Type B pancreatic cell (in vitro differentiated cells): ENCODE measurements around the gene GPR42. TPM values are rescaled to one million over a fixed set of nuclear protein-coding genes. Genes with fewer than 3 reads are reported as not detected.
"Not testable (repeated sequence)": the region's sequence is repeated elsewhere in the genome, so short reads cannot be mapped to it uniquely, and the experiment has no call there.

Experiments
- DNase-seq: peaks from one replicate; pipeline ENCODE4 v3.0.0; 2021; ENCODE audit warnings: mixed read lengths; ENCODE audit not compliant: unreplicated experiment; ENCODE audit errors: extremely low spot score
- H3K27ac Mint-ChIP-seq: 2 replicates; pipeline ENCODE4 v1.8.0; 2021; ENCODE audit warnings: mild to moderate bottlenecking, mixed read lengths
- H3K27me3 Mint-ChIP-seq: 2 replicates; pipeline ENCODE4 v1.8.0; 2021; ENCODE audit warnings: mixed read lengths
- H3K36me3 Mint-ChIP-seq: 2 replicates; pipeline ENCODE4 v1.8.0; 2021; ENCODE audit warnings: mixed read lengths
- H3K4me1 Mint-ChIP-seq: one replicate; pipeline ENCODE4 v1.8.0; 2021; ENCODE audit warnings: mixed read lengths; ENCODE audit not compliant: unreplicated experiment
- H3K4me3 Mint-ChIP-seq: 2 replicates; pipeline ENCODE4 v1.8.0; 2021; ENCODE audit warnings: mild to moderate bottlenecking, mixed read lengths
- H3K9me3 Mint-ChIP-seq: 2 replicates; pipeline ENCODE4 v1.8.0; 2021; ENCODE audit warnings: mixed read lengths
- total RNA-seq: library from RNA; stranded (reverse); gene quantifications from 2 replicates; pipeline ENCODE4 v1.2.1, GENCODE V29; 2021; ENCODE audit warnings: low replicate concordance
- TF ChIP-seq, protein P1 (sequence below): fragments of 200-600 bp; sonication (generic); conservative IDR thresholded peaks from 2 replicates; pipeline ENCODE4 v1.5.0; 2021; ENCODE audit warnings: antibody characterized with exemption, mild to moderate bottlenecking

The GPR42 gene
- total RNA-seq, 1 donor from 2014 or later = not detected

DNA sequence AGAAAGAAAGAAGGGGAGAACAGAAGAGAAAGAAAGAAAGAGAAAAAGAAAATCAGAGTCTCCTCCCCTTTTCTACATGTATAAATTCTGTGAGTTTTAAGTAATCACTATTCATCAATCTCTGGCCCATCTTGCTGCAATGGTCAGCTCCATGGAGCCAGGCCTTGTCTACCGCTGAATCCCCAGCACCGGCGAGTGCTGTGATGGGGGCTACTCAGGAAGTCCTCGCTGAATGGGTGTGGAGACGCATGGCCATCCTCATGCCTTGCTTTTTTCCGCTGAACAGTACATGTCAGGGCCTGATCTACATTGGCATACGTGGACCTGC, 29.9 kb downstream of the GPR42 start:
- Mint-ChIP-seq H3K27me3 (no peaks in the 10 kb centered on the region), H3K4me3 (no peak overlapping the region), H3K4me1 (no peaks in the 10 kb centered on the region), H3K27ac (no peak overlapping the region), H3K9me3 (no peaks in the 10 kb centered on the region), H3K36me3 (no peaks in the 10 kb centered on the region)
- TF ChIP-seq, protein P1, sequence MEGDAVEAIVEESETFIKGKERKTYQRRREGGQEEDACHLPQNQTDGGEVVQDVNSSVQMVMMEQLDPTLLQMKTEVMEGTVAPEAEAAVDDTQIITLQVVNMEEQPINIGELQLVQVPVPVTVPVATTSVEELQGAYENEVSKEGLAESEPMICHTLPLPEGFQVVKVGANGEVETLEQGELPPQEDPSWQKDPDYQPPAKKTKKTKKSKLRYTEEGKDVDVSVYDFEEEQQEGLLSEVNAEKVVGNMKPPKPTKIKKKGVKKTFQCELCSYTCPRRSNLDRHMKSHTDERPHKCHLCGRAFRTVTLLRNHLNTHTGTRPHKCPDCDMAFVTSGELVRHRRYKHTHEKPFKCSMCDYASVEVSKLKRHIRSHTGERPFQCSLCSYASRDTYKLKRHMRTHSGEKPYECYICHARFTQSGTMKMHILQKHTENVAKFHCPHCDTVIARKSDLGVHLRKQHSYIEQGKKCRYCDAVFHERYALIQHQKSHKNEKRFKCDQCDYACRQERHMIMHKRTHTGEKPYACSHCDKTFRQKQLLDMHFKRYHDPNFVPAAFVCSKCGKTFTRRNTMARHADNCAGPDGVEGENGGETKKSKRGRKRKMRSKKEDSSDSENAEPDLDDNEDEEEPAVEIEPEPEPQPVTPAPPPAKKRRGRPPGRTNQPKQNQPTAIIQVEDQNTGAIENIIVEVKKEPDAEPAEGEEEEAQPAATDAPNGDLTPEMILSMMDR = no peak
- no peak for DNase-seq

DNA sequence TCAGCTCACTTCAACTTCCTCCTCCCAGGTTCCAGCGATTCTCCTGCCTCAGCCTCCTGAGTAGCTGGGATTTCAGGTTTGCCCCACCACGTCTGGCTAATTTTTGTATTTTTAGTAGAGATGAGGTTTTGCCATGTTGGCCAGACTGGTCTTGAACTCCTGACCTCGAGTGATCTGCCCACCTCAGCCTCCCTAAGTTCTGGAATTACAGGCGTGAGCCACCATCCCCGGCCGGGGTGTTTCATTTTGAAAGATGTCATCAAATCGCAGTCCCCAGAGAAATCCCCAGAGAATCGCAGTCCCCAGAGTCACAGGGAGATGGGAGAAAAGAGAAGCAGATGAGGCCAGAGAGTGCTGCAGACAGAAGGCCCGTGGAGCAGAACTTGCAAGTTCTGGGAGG, 30.5 kb downstream of the GPR42 start:
- H3K9me3 Mint-ChIP-seq, H3K4me1 Mint-ChIP-seq, H3K27ac Mint-ChIP-seq, H3K36me3 Mint-ChIP-seq, DNase-seq, H3K4me3 Mint-ChIP-seq, H3K27me3 Mint-ChIP-seq: not testable (repeated sequence)

GRCh38 chr19:35403116-35403760, 32.4 kb downstream of the GPR42 start:
- Mint-ChIP-seq H3K36me3 (no peaks in the 10 kb centered on the region), H3K27me3 (peaks cover 1% of the 10 kb centered on the region), H3K9me3 (no peaks in the 10 kb centered on the region), H3K27ac (peak overlapping the region; percentile 58), H3K4me1 (no peaks in the 10 kb centered on the region), H3K4me3 (no peak overlapping the region)
- TF ChIP-seq, protein P1 = no peak
- DNase-seq = no peak

- Mint-ChIP-seq H3K9me3 (no peaks in the 10 kb centered on the region), H3K27ac (no peak overlapping the region), H3K4me1 (no peaks in the 10 kb centered on the region), H3K4me3 (no peak overlapping the region), H3K36me3 (no peaks in the 10 kb centered on the region), H3K27me3 (peaks cover 19% of the 10 kb centered on the region)
- TF ChIP-seq, protein P1 = no peak
- no peak for DNase-seq
Measured at GRCh38 chr19:35404879-35405622, 34.2 kb downstream of the GPR42 start.

DNA sequence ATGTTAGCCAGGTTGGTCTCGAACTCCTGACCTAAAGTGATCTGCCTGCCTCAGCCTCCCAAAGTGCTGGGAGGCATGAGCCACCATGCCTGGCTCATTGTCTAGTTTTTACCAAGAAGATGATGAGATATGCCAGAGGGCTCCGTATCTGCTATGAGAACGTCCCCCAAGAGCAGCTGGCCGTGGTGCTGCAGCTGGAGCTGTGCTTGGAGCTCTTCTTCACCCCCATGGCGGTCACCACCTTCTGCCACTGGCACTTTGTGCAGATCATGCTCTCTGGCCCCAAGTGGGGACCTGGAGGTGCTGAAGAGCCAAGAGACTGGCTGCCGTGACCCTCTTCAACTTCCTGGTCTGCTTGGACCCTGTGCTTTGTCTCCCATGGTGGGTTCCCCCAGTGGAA, 36.8 kb downstream of the GPR42 start:
- Mint-ChIP-seq H3K9me3 (no peaks in the 10 kb centered on the region), H3K27ac (no peak overlapping the region), H3K4me1 (no peaks in the 10 kb centered on the region), H3K36me3 (no peaks in the 10 kb centered on the region), H3K4me3 (no peak overlapping the region), H3K27me3 (peaks cover 21% of the 10 kb centered on the region)
- DNase-seq = no peak
- TF ChIP-seq, protein P1 = no peak
